ENCODE data around the gene STIM1.

DNA sequence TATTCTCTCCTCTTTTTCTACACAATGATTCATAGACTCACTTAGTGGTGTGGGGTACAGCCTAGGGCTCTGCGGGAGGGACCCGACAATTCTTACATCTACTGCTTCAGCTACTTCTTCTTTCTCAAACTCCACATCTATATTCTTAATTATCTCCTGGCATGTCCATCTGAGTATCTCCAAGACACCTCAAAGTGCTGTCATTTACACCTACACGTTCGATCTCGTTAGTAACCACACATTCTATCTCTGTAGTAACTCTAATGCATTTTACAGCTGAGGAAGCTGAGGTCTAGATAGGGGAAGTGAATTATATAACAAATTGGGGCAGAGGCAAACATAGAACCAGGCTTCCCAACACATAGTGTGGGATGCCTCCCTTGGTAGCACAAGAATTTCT is 211.4 kb downstream of the STIM1 start:
- TF ChIP-seq ZNF274 (IDR thresholded peaks at IDR 0.05; ENCODE audit: low read depth, low read length) (no peak), SUZ12 (IDR thresholded peaks at IDR 0.05; ENCODE audit: extremely low read depth, insufficient read depth, insufficient read length) (no peak), YY1 (IDR thresholded peaks at IDR 0.05; ENCODE audit: insufficient read depth, insufficient read length) (no peak)
